Right hindlimb (tissue), 1 donor: ENCODE results near the gene PER2.
A peak's percentile ranks its signal among the peaks of the same experiment; 100 is the strongest.
"Not testable (repeated sequence)": the region's sequence is repeated elsewhere in the genome, so short reads cannot be mapped to it uniquely, and the experiment has no call there.

ENCODE experiments used
- DNase-seq: peaks from one replicate; pipeline ENCODE4 v3.0.0-alpha.2; 2018

PER2 gene

GRCh38 chr2:238286095-238286494, 2.3 kb downstream of the PER2 start:
- DNase-seq, result no peak

- DNase-seq, result peak; percentile 91
These were observed 2.7 kb downstream of the PER2 start for GRCh38 chr2:238285653-238286082.

- DNase-seq, result no peak
These were observed 3.5 kb downstream of the PER2 start for GRCh38 chr2:238284802-238285515.

GRCh38 chr2:238282861-238283738, 5.3 kb downstream of the PER2 start:
- DNase-seq, result no peak

GRCh38 chr2:238281826-238282480, 6.5 kb downstream of the PER2 start:
- DNase-seq, result no peak

GRCh38 chr2:238280083-238280825, 8.2 kb downstream of the PER2 start:
- no peak for DNase-seq

GRCh38 chr2:238279324-238279682, 9.1 kb downstream of the PER2 start:
- DNase-seq, result no peak

- no peak for DNase-seq
These were observed 9.6 kb downstream of the PER2 start for GRCh38 chr2:238278626-238279323.

- DNase-seq, result no peak
These were observed 10.7 kb downstream of the PER2 start for GRCh38 chr2:238277695-238278094.

- DNase-seq, result no peak
These were observed 14.1 kb downstream of the PER2 start for GRCh38 chr2:238274152-238274865.

GRCh38 chr2:238273433-238273832, 15.0 kb downstream of the PER2 start:
- DNase-seq, result not testable (repeated sequence)

GRCh38 chr2:238272156-238272555, 16.3 kb downstream of the PER2 start:
- DNase-seq, result no peak

GRCh38 chr2:238271686-238272085, 16.7 kb downstream of the PER2 start:
- not testable (repeated sequence) for DNase-seq

- no peak for DNase-seq
These were observed 17.3 kb downstream of the PER2 start for GRCh38 chr2:238271061-238271554.

- no peak for DNase-seq
These were observed 17.8 kb downstream of the PER2 start for GRCh38 chr2:238270606-238271005.

- no peak for DNase-seq
These were observed 18.7 kb downstream of the PER2 start for GRCh38 chr2:238269741-238270140.

- DNase-seq, result no peak
These were observed 20.3 kb downstream of the PER2 start for GRCh38 chr2:238267884-238268680.

- no peak for DNase-seq
These were observed 21.1 kb downstream of the PER2 start for GRCh38 chr2:238267341-238267710.

- no peak for DNase-seq
These were observed 22.8 kb downstream of the PER2 start for GRCh38 chr2:238265605-238266004.

- DNase-seq, result no peak
These were observed 24.3 kb downstream of the PER2 start for GRCh38 chr2:238264072-238264460.
